Activated naive CD4-positive, alpha-beta T cell treated with anti-CD3 and anti-CD28 coated beads, Interleukin-2, amount 50 U/mL, for 16 hours (primary cell): Measurements from ENCODE around the gene DTX2.
"Not testable (repeated sequence)": the region's sequence is repeated elsewhere in the genome, so short reads cannot be mapped to it uniquely, and the experiment has no call there.

Experiments used
- DNase-seq: peaks from one replicate; pipeline ENCODE4 v3.0.0-alpha.2; 2020

Gene DTX2

GRCh38 chr7:76445577-76446008 is 15.9 kb upstream of the DTX2 start:
- DNase-seq: not testable (repeated sequence)

- DNase-seq: not testable (repeated sequence)
Observed at GRCh38 chr7:76457017-76457416, 4.5 kb upstream of the DTX2 start.

- DNase-seq: not testable (repeated sequence)
Observed at GRCh38 chr7:76458504-76458903, 3.0 kb upstream of the DTX2 start.

GRCh38 chr7:76460767-76461166 is 742 bp upstream of the DTX2 start:
- not testable (repeated sequence) for DNase-seq

- DNase-seq: not testable (repeated sequence)
Observed at GRCh38 chr7:76462271-76462882, 868 bp downstream of the DTX2 start.

GRCh38 chr7:76464959-76465358 is 3.5 kb downstream of the DTX2 start:
- DNase-seq: not testable (repeated sequence)

- not testable (repeated sequence) for DNase-seq
Observed at GRCh38 chr7:76465950-76466349, 4.4 kb downstream of the DTX2 start.

GRCh38 chr7:76467743-76468404 is 6.4 kb downstream of the DTX2 start:
- DNase-seq: not testable (repeated sequence)

- not testable (repeated sequence) for DNase-seq
Observed at GRCh38 chr7:76471556-76472221, 10.2 kb downstream of the DTX2 start.

GRCh38 chr7:76473097-76473496 is 11.6 kb downstream of the DTX2 start:
- not testable (repeated sequence) for DNase-seq

- not testable (repeated sequence) for DNase-seq
Observed at GRCh38 chr7:76476280-76476679, 14.8 kb downstream of the DTX2 start.

GRCh38 chr7:76476742-76477474 is 15.4 kb downstream of the DTX2 start:
- not testable (repeated sequence) for DNase-seq

GRCh38 chr7:76479628-76480027 is 18.1 kb downstream of the DTX2 start:
- DNase-seq: not testable (repeated sequence)

GRCh38 chr7:76480403-76481253 is 19.1 kb downstream of the DTX2 start:
- not testable (repeated sequence) for DNase-seq

GRCh38 chr7:76482660-76483059 is 21.2 kb downstream of the DTX2 start:
- not testable (repeated sequence) for DNase-seq

- not testable (repeated sequence) for DNase-seq
Observed at GRCh38 chr7:76483081-76483480, 21.6 kb downstream of the DTX2 start.

- DNase-seq: not testable (repeated sequence)
Observed at GRCh38 chr7:76484456-76484855, 22.9 kb downstream of the DTX2 start.

- DNase-seq: not testable (repeated sequence)
Observed at GRCh38 chr7:76485822-76486610, 24.5 kb downstream of the DTX2 start.

GRCh38 chr7:76486618-76487017 is 25.1 kb downstream of the DTX2 start:
- DNase-seq: peak; percentile 43

- not testable (repeated sequence) for DNase-seq
Observed at GRCh38 chr7:76487969-76488368, 26.5 kb downstream of the DTX2 start.

- DNase-seq: not testable (repeated sequence)
Observed at GRCh38 chr7:76492139-76492538, 30.6 kb downstream of the DTX2 start.
